ENCODE results near the gene MAMSTR. TPM values are rescaled to one million over a fixed set of nuclear protein-coding genes. Genes with fewer than 3 reads are reported as not detected.

The MAMSTR gene
- total RNA-seq, 1 experiment from 2014 or later, result 1.6 TPM

GRCh38 chr19:48731452-48731851 is 11.9 kb upstream of the MAMSTR start:
- Histone ChIP-seq H2AK5ac (ENCODE audit: insufficient read length, low read length) (no peak overlapping the region), H4K20me1 (ENCODE audit: control insufficient read depth, insufficient read depth, insufficient read length) (no peaks in the 10 kb centered on the region), H3K23ac (ENCODE audit: insufficient read length, low read depth, low read length) (no peak overlapping the region), H3K14ac (ENCODE audit: insufficient read depth, low read length) (no peak overlapping the region), H2BK15ac (ENCODE audit: low read depth, low read length) (no peak overlapping the region), H4K5ac (ENCODE audit: insufficient read length, low read depth, low read length) (no peak overlapping the region), H3K56ac (ENCODE audit: insufficient read length, low read depth, low read length) (no peak overlapping the region), H2BK5ac (ENCODE audit: insufficient read length, low read length) (no peak overlapping the region), H3K4ac (ENCODE audit: low read depth, low read length) (no peak overlapping the region), H4K8ac (replicated peaks; ENCODE audit: insufficient read length, low read depth, low read length) (no peak overlapping the region), H3K27ac (ENCODE audit: insufficient read length, low read depth, low read length) (no peak overlapping the region), H3K9ac (ENCODE audit: extremely low read depth, insufficient read length, low read length) (no peak overlapping the region), H2AFZ (ENCODE audit: low read length) (no peak overlapping the region), H3K18ac (ENCODE audit: insufficient read length, low read depth, low read length) (no peak overlapping the region), H3K79me2 (ENCODE audit: insufficient read depth, low read length) (no peaks in the 10 kb centered on the region), H3K27me3 (ENCODE audit: insufficient read depth, low read length) (no peaks in the 10 kb centered on the region), H3K9me3 (ENCODE audit: control insufficient read depth, low read depth, low read length) (no peaks in the 10 kb centered on the region), H2BK120ac (ENCODE audit: low read depth, low read length, poor library complexity, severe bottlenecking) (no peak overlapping the region), H3K4me1 (ENCODE audit: insufficient read depth, low read length) (no peaks in the 10 kb centered on the region), H3K23me2 (ENCODE audit: insufficient read length, low read depth, low read length, poor library complexity, severe bottlenecking) (peaks cover 4% of the 10 kb centered on the region), H2BK12ac (ENCODE audit: insufficient read length, low read depth, low read length) (no peak overlapping the region), H3K79me1 (ENCODE audit: insufficient read depth, low read depth, low read length, poor library complexity, severe bottlenecking) (no peaks in the 10 kb centered on the region), H3K4me2 (ENCODE audit: insufficient read depth, insufficient read length, low read length) (no peak overlapping the region), H3T11ph (ENCODE audit: low read length) (no peak overlapping the region), H4K91ac (ENCODE audit: insufficient read length, low read depth, low read length) (no peak overlapping the region), H2BK20ac (ENCODE audit: low read depth, low read length, poor library complexity, severe bottlenecking) (no peak overlapping the region)
- no peak for DNase-seq
- Mint-ChIP-seq H3K4me3 (no peak overlapping the region), H3K27ac (no peak overlapping the region), H3K36me3 (ENCODE audit: insufficient read depth in 1 of 3, low read depth in 3 of 3) (peaks cover 2 to 7% (median 4%) of the 10 kb centered on the region in 3 experiments; a peak in 4 of 7 replicates), H3K27me3 (ENCODE audit: low read depth) (peaks cover 4% of the 10 kb centered on the region), H3K9me3 (no peaks in the 10 kb centered on the region), H3K4me1 (peaks cover 3 to 9% of the 10 kb centered on the region in 2 experiments; a peak in 3 of 4 replicates)
- no CpG with 5 or more reads among the region's 4 CpGs for WGBS (ENCODE audit: extremely low coverage, insufficient read length, low lambda C conversion rate)
- no peak for TF ChIP-seq CTCF (conservative IDR thresholded peaks at IDR 0.05)

Measured in H9 (cell line).